GM21723 (cell line): Measurements from ENCODE around the gene SGSM2.
A peak's percentile ranks its signal among the peaks of the same experiment; 100 is the strongest.
"Not testable (repeated sequence)": the region's sequence is repeated elsewhere in the genome, so short reads cannot be mapped to it uniquely, and the experiment has no call there.

Experiments used
- ATAC-seq: cut with Tn5 transposase; IDR thresholded peaks from one replicate; pipeline ENCODE4 v1.9.1; 2021; ENCODE audit warnings: mild to moderate bottlenecking, moderate library complexity; ENCODE audit not compliant: unreplicated experiment

The SGSM2 gene

GRCh38 chr17:2336852-2337543, at the start of gene SGSM2:
Gene SGSM2, plus strand, starts transcription at chr17:2337501. Its CDS starts 188 bp downstream, at chr17:2337689.
- peak; percentile 48 for ATAC-seq

DNA sequence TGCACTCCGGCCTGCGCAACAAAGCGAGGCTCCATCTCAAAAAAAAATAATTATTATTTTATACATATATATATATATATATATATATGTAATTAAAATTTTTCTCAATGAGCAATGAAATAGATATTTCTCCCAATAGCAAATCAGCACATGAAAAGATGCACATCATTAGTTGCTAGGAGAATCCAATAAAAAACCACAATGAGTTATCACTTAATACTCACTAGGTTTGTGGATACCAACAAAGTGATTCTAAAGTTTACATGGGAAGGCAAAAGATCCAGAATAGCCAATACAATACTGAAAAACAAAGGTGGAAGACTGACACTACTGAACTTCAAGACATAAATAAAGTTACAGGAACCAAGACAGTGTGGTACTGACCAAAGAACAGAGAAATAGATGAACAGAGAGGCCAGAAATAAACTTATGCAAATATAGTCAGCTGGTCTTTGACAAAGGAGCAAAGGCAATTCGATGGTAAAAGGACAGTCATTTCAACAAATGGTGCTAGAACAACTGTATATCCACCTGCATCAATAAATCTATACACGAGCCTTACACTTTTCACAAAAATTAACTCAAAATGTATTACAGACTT, 47.3 kb upstream of the SGSM2 start:
- ATAC-seq, result no peak

- no peak for ATAC-seq
These were observed 45.2 kb upstream of the SGSM2 start for GRCh38 chr17:2292100-2292499.

- no peak for ATAC-seq
These were observed 41.7 kb upstream of the SGSM2 start for GRCh38 chr17:2295575-2295974.

- no peak for ATAC-seq
These were observed 40.3 kb upstream of the SGSM2 start for GRCh38 chr17:2297023-2297422.

- ATAC-seq, result no peak
These were observed 38.2 kb upstream of the SGSM2 start for GRCh38 chr17:2299136-2299535.

- no peak for ATAC-seq
These were observed 37.5 kb upstream of the SGSM2 start for GRCh38 chr17:2299756-2300155.

- ATAC-seq, result no peak
These were observed 34.5 kb upstream of the SGSM2 start for GRCh38 chr17:2302778-2303203.

- peak; percentile 76 for ATAC-seq
These were observed 33.8 kb upstream of the SGSM2 start, which contains the start of the genes SMG6 and SRR for GRCh38 chr17:2303204-2304188. Gene SMG6, minus strand, starts transcription at chr17:2303785. Its CDS starts 65 bp downstream, at chr17:2303720. Gene SRR, plus strand, starts transcription at chr17:2303950. Its CDS starts 11,611 bp downstream, at chr17:2315561.

GRCh38 chr17:2304931-2305330, 32.4 kb upstream of the SGSM2 start:
- no peak for ATAC-seq

- no peak for ATAC-seq
These were observed 27.8 kb upstream of the SGSM2 start for GRCh38 chr17:2309338-2310154.

GRCh38 chr17:2312736-2313135, 24.6 kb upstream of the SGSM2 start:
- no peak for ATAC-seq

DNA sequence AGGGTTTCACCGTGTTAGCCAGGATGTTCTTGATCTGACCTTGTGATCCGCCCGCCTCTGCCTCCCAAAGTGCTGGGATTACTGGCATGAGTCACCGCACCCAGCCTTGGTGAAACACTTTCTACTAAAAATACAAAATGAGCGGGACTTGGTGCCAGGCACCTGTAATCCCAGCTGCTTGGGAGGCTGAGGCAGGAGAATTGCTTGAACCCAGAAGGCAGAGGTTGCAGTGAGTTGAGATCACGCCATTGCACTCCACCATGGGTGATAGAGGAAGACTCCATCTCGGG, 20.4 kb upstream of the SGSM2 start:
- ATAC-seq, result not testable (repeated sequence)

GRCh38 chr17:2317796-2318195, 19.5 kb upstream of the SGSM2 start:
- ATAC-seq, result no peak

DNA sequence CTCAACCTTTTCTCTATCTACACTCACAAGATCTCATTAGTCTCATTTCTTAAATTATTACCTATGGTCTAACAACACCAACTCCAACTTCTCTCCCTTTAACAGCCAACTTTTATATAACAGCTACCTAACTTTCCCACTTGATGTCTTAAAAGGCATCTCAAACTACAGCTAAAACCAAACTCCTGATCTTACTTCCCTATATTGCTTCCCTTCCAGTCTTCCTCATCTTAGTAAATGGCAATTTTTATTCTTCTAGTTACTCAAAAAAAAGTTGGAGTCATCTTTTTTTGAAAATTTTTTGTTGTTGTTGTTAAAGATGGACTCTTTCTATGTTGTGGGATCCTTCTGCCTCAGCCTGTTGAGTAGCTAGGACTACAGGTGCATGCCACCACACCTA, 18.2 kb upstream of the SGSM2 start:
- no peak for ATAC-seq

GRCh38 chr17:2321399-2321798, 15.9 kb upstream of the SGSM2 start:
- no peak for ATAC-seq

GRCh38 chr17:2323629-2324314, 13.5 kb upstream of the SGSM2 start:
- ATAC-seq, result no peak

- no peak for ATAC-seq
These were observed 6.0 kb upstream of the SGSM2 start for GRCh38 chr17:2331303-2331702.

DNA sequence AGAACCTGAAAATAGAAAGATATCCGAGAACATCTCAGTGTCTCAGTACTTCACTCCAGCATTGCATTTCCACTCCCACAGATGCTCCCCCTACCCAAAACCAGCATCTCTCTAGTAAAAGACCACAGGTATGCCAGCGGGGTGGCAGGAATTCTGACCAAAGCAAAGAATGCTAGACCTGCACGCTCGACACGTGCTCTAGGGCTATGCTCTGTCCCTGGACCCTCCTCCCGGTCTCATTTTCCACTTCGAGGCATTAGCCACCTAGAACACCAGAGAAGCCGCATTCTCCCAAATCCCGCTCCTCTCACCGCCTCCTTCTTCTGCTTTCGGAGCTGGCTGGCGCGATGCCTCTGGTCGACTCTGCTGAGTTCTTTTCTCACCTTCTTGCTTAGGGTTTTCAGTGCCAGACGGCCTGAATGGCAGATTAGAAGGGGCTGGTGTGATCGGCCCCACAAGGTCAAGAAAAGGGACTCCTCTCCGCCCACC, 1.5 kb upstream of the SGSM2 start:
- no peak for ATAC-seq
